ENCODE data around the gene ARPC2. TPM values are rescaled to one million over a fixed set of nuclear protein-coding genes. Genes with fewer than 3 reads are reported as not detected.

ARPC2 gene
- total RNA-seq, 4 donors from 2014 or later = 65.5 to 343 (median 275) TPM

DNA sequence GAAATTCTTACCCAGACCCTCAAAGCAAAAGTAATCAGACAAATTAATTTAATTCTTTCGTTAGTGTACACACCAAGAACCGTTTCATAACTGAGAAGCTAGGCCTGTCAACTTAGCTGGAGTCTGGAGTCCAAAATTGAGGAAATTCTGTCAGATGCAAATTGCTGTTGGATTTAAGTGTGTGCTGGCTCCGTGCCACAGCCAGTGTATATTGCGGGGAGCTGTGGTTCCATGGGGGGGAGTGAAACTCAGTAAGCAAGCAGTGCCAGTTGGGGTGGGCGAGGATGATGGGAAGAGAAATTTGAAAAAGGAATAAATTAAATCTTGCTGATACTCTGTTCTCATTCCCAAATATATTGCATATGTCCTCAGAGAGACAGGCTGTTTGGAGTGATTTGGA, 4.0 kb downstream of the ARPC2 start:
- TF ChIP-seq EP300 (IDR thresholded peaks at IDR 0.05; ENCODE audit: low read depth) = no peak
- TF ChIP-seq, protein P1, sequence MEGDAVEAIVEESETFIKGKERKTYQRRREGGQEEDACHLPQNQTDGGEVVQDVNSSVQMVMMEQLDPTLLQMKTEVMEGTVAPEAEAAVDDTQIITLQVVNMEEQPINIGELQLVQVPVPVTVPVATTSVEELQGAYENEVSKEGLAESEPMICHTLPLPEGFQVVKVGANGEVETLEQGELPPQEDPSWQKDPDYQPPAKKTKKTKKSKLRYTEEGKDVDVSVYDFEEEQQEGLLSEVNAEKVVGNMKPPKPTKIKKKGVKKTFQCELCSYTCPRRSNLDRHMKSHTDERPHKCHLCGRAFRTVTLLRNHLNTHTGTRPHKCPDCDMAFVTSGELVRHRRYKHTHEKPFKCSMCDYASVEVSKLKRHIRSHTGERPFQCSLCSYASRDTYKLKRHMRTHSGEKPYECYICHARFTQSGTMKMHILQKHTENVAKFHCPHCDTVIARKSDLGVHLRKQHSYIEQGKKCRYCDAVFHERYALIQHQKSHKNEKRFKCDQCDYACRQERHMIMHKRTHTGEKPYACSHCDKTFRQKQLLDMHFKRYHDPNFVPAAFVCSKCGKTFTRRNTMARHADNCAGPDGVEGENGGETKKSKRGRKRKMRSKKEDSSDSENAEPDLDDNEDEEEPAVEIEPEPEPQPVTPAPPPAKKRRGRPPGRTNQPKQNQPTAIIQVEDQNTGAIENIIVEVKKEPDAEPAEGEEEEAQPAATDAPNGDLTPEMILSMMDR (IDR thresholded peaks at IDR 0.05) = no peak
- no peak for TF ChIP-seq POLR2AphosphoS5 (IDR thresholded peaks at IDR 0.05)
- TF ChIP-seq POLR2A (IDR thresholded peaks at IDR 0.05) = no peak
- no peak overlapping the region for H3K4me3 ChIP-seq
- in situ Hi-C loops (cut with MboI; ENCODE audit: low pct_ligation_motif_present in 1 of 4, low pct_unique_long_range_greater_than_20kb in 1 of 4, low sequenced_read_pairs in 3 of 4) = no loop called here
- H3K9me3 ChIP-seq = no peaks in the 10 kb centered on the region
- H3K27me3 ChIP-seq = no peaks in the 10 kb centered on the region
- peaks cover 22 to 78% (median 52%) of the 10 kb centered on the region in 4 donors for H3K4me1 ChIP-seq
- DNase-seq = no peak
- H3K36me3 ChIP-seq = peaks cover 0 to 7% (median 2%) of the 10 kb centered on the region in 4 donors
- intact Hi-C loops (cut with DNase I; ENCODE audit: low total_unique reads) = loop anchor here (10.0 kb wide), 1 partner anchor 1164 kb away; the partner anchor contains the start of gene DNPEP
- 46 to 52% methylated on average over 5 of the region's 5 CpGs for WGBS, 2 donors (ENCODE audit: low coverage in 1 of 2)
- H3K27ac ChIP-seq = peak overlapping the region in 2 of 4 donors; percentile 11 to 35

DNA sequence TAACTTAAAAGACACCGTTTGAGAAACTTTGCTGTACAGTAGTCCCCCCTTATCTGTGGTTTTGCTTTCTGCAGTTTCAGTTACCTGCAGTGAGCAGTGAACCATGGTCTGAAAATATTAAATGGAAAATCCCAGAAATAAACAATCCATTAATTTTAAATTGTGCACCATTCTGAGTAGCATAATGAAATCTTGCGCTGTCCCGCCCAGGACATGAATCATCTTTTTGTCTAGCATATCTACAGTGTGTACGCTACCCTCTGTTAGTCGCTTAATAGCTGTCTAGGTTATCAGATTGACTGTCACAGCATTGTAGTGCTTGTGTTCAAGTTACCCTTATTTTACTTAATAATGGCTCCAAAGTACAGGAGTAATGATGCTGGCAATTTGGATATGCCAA, 6.1 kb downstream of the ARPC2 start:
- no peak for TF ChIP-seq POLR2AphosphoS5 (IDR thresholded peaks at IDR 0.05)
- TF ChIP-seq, protein P1 (IDR thresholded peaks at IDR 0.05) = no peak
- no peak for TF ChIP-seq POLR2A (IDR thresholded peaks at IDR 0.05)
- TF ChIP-seq EP300 (IDR thresholded peaks at IDR 0.05; ENCODE audit: low read depth) = no peak
- no peak overlapping the region for H3K4me3 ChIP-seq
- no peaks in the 10 kb centered on the region for H3K9me3 ChIP-seq
- H3K27ac ChIP-seq = peak overlapping the region in 1 of 4 donors; percentile 23
- no peaks in the 10 kb centered on the region for H3K27me3 ChIP-seq
- intact Hi-C loops (cut with DNase I; ENCODE audit: low total_unique reads) (loop anchor here (10.0 kb wide), 1 partner anchor 1162 kb away; the partner anchor contains the start of gene DNPEP), in situ Hi-C loops (cut with MboI; ENCODE audit: low pct_ligation_motif_present in 1 of 4, low pct_unique_long_range_greater_than_20kb in 1 of 4, low sequenced_read_pairs in 3 of 4) (no loop called here)
- DNase-seq = no peak
- H3K36me3 ChIP-seq = peaks cover 0 to 19% (median 7%) of the 10 kb centered on the region in 4 donors
- 38 to 71% methylated on average over 5 of the region's 5 CpGs for WGBS, 2 donors (ENCODE audit: low coverage in 1 of 2)
- peaks cover 22 to 74% (median 48%) of the 10 kb centered on the region in 4 donors for H3K4me1 ChIP-seq

GRCh38 chr2:218224186-218224585, 7.2 kb downstream of the ARPC2 start:
- no peaks in the 10 kb centered on the region for H3K9me3 ChIP-seq
- no peak overlapping the region for H3K27ac ChIP-seq
- H3K27me3 ChIP-seq = no peaks in the 10 kb centered on the region
- H3K4me3 ChIP-seq = no peak overlapping the region
- in situ Hi-C loops (cut with MboI; ENCODE audit: low pct_ligation_motif_present in 1 of 4, low pct_unique_long_range_greater_than_20kb in 1 of 4, low sequenced_read_pairs in 3 of 4) (no loop called here), intact Hi-C loops (cut with DNase I; ENCODE audit: low total_unique reads) (loop anchor here (10.0 kb wide), 1 partner anchor 1161 kb away; the partner anchor contains the start of gene DNPEP)
- H3K4me1 ChIP-seq = peaks cover 31 to 74% (median 47%) of the 10 kb centered on the region in 4 donors
- no peak for DNase-seq
- WGBS, 2 donors (ENCODE audit: low coverage in 1 of 2) = 60 to 63% methylated on average over 1 of the region's 1 CpG
- TF ChIP-seq POLR2AphosphoS5 (IDR thresholded peaks at IDR 0.05) = no peak
- TF ChIP-seq, protein P1 (IDR thresholded peaks at IDR 0.05) = no peak
- TF ChIP-seq EP300 (IDR thresholded peaks at IDR 0.05; ENCODE audit: low read depth) = no peak
- TF ChIP-seq POLR2A (IDR thresholded peaks at IDR 0.05) = no peak
- H3K36me3 ChIP-seq = peaks cover 0 to 29% (median 9%) of the 10 kb centered on the region in 4 donors

DNA sequence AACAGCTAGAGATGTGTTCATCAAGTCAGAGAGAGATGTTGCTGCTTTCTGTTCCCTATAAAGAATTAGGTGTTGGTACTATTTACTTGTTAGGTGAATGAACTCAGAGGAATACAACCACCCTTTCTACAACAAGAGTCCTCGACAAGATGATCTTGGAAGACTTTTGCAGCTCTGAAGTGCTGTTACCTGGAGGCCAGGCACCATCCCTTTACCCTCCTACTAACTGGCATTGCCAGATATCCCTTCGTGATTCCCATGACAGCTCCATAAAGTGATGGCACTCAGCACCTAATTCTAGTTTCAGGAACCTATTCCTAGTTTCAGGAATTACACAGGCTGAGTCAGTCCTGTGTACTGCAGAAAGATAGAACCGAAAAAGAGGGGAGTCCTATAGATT, 9.9 kb downstream of the ARPC2 start:
- Histone ChIP-seq H3K27ac (no peak overlapping the region), H3K4me1 (peaks cover 31 to 73% (median 47%) of the 10 kb centered on the region in 4 donors), H3K36me3 (peaks cover 0 to 39% (median 12%) of the 10 kb centered on the region in 4 donors)

More for the DNA sequence above, 9.9 kb downstream of the ARPC2 start:
- no peaks in the 10 kb centered on the region for H3K9me3 ChIP-seq
- H3K27me3 ChIP-seq = no peaks in the 10 kb centered on the region
- WGBS, 2 donors (ENCODE audit: low coverage in 1 of 2) = 77 to 82% methylated on average over 3 of the region's 3 CpGs
- intact Hi-C loops (cut with DNase I; ENCODE audit: low total_unique reads) = loop anchor here (10.0 kb wide), 1 partner anchor 1158 kb away; the partner anchor contains the start of gene DNPEP
- H3K4me3 ChIP-seq = no peak overlapping the region
- TF ChIP-seq POLR2A (IDR thresholded peaks at IDR 0.05) (no peak), POLR2AphosphoS5 (IDR thresholded peaks at IDR 0.05) (no peak), EP300 (IDR thresholded peaks at IDR 0.05; ENCODE audit: low read depth) (no peak)
- TF ChIP-seq, protein P1 (IDR thresholded peaks at IDR 0.05) = no peak
- no peak for DNase-seq
- in situ Hi-C loops (cut with MboI; ENCODE audit: low pct_ligation_motif_present in 1 of 4, low pct_unique_long_range_greater_than_20kb in 1 of 4, low sequenced_read_pairs in 3 of 4) = no loop called here

Measured in transverse colon (tissue), 4 donors.